Hepatocyte (in vitro differentiated cells): ENCODE measurements around the gene XXYLT1.

ENCODE experiments used
- CTCF ChIP-seq: fragments of 200-600 bp; sonication (generic); IDR thresholded peaks from 2 replicates; pipeline ENCODE4 v1.5.1; 2016; ENCODE audit warnings: antibody characterized with exemption, mild to moderate bottlenecking; ENCODE audit not compliant: poor library complexity
- EZH2 ChIP-seq: fragments of 200-600 bp; sonication (generic); IDR thresholded peaks from 2 replicates; pipeline ENCODE4 v1.6.1; 2016; ENCODE audit warnings: antibody characterized with exemption, mild to moderate bottlenecking, borderline replicate concordance

GRCh38 chr3:195064300-195064931, 206.5 kb downstream of the XXYLT1 start:
- TF ChIP-seq CTCF (no peak), EZH2 (no peak)
